ENCODE measurements around the gene LRRC34.

Gene LRRC34

DNA sequence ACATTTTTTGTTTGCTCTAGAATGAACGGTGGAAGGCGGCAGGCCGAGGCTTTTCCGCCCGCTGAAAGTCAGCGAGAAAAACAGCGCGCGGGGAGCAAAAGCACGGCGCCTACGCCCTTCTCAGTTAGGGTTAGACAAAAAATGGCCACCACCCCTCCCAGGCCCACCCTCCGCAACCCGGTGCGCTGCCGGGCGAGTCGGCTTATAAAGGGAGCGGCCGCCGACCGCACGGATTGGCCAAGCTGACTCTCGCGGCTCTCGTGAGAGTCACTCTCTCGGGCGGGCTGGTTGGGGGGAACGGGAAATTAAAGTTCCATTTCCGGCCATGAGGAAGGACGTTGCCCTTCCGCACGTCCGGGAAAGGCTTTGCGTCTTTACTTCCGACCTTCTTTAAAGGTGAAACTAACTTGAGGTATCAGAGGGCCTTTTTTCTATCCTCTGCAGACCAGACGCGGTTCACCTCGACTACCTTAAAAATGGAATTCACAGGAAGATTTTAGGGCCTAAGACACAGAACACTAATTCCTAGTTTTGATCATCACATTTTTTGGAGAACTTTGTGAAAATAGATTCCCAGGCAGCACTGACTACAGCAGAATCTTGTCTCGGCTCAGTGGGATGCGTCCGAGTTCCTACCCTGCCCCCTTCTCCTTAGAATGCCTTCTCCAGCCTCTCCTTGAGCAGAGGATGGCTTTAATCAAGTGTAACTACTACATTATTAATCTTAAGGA is 47.7 kb downstream of the LRRC34 start, which contains the start of gene TERC:
Gene TERC, minus strand, starts transcription at position 179 of the 731 bp plus-strand sequence.
- peak; percentile 98 for DNase-seq

DNA sequence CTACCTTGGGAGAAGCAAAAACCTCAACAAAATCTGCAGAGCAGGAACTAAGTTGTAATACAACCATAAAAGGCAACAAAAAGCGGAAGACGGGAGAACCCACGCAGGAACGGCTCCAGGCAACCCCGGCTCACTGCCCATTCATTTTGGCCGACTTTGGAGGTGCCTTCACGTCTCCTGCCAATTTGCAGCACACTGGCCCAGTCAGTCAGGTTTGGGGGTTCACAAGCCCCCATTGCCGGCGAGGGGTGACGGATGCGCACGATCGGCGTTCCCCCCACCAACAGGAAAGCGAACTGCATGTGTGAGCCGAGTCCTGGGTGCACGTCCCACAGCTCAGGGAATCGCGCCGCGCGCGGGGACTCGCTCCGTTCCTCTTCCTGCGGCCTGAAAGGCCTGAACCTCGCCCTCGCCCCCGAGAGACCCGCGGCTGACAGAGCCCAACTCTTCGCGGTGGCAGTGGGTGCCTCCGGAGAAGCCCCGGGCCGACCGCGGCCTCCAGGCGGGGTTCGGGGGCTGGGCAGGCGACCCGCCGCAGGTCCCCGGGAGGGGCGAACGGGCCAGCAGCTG is 48.3 kb downstream of the LRRC34 start:
- DNase-seq, result peak; percentile 64

DNA sequence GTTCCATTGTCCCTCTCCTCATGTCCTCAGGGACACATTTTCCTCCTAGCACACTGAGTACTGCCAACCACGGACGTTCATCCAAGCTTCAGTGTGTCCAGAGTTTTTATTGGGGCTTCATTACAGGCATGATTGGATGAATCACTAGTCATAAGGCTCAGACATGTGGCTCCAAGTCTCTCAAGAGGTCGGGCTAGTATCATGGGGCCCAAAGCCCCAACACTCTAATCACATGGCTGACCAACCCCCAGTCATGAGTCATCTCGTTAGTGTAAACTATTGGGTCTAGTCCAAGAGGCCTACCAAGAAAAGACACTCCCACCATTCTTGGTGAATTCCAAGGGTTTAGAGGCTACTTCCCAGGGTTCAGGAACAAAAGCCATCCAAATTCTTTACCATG is 52.2 kb downstream of the LRRC34 start:
- DNase-seq, result no peak

DNA sequence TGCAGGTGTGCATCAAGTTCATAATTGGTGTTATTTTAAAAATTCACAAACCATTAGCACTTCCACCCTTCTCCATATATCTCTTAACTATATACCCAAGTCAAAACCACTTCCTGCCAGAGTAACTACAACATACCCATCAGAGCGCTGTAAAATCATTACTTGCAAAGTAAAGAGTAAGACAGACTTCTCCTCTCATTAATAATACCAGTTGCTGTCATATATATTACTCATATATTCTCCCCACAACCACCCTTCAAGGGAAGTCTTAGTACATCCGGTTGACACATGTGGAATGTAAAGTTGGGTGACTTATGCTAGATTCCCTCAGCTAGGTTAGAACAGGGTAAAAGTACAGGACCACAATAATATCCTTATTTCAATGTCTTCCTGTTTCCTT is 53.4 kb downstream of the LRRC34 start:
- DNase-seq, result peak; percentile 72

DNA sequence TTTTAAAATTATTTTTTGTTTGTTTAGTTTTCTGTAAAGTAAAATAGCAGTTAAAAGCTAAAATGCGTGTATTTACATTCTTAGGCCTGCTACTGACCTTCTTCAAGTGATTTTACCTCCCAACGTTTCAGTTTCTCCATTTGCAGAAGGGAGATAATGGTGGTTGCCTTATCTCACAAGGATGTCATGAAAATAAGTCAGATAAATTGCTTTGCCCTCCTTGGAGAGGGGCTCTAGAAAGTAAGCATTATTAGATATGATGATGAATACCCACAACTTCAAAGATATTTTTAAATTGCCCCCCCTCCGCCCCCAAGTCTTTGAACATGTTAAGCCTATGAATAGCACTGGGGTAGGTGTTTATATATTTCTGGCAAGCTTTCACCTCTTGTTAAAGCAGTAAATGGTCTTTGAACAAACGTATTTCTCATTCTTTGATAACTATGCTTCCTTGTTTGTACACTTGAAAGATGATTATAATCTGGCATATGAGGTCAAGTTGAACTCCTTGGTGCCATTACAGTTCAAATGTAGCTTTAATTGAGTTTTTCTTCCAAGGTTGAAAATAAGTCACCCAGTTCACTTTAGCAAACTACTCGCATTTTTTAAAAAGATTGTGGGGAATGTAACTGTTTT is 54.2 kb downstream of the LRRC34 start:
- no peak for DNase-seq

DNA sequence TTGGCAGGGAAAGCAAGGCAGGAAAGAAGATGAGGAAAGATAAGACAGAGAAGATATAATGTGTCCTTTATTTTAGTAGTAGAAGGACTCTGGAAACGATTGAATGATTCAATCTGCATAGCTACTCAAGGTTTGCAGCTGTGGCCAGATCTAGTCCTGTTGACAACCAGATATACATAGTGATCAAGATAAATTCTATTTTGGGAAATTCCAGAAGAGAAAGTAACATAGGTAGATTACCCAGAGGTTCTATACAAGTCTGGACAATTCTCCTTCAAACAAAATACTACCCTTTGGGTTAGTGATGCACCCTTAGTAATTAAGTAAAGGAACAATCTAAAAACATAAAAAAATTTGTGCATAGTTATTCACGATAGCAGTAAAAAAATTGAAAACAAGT is 57.2 kb downstream of the LRRC34 start:
- no peak for DNase-seq

DNA sequence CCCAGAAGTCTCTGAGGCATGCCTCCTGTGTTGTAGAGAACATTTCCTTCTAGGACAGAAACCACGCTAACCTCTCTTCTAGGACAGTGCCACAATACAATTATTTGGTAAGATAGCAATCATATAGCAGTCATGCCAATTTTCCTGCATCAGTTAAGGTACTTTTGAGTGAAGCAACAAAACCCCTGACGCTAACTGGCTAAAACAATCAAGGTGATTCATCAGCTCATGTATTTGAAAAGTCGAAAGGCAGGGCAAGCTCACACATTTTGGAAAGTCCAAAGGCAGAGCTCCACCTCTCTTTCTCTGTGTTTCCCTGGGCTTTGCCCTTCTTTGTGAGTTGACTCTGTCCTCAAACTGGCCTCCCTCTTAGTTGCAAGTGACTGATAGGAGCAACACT is 58.0 kb downstream of the LRRC34 start:
- DNase-seq, result no peak

DNA sequence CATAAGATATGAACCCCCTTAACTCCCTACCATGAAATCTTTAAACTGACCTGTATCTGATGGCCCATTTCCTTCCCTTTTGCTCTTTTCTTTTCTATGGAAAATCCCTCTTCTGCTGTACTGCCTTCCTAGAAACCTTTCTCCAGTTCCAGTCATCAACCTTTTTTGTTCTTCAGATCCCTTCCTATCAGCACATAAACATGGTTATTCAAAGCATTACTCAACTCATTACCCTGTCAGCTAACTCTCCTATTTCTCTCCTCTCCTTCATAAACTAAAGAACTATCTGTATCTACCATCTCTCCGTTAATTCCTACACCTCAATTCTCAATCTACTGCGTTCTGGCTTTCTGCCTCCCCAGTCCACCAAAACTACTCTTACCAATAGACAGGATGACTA is 60.8 kb downstream of the LRRC34 start:
- no peak for DNase-seq

DNA sequence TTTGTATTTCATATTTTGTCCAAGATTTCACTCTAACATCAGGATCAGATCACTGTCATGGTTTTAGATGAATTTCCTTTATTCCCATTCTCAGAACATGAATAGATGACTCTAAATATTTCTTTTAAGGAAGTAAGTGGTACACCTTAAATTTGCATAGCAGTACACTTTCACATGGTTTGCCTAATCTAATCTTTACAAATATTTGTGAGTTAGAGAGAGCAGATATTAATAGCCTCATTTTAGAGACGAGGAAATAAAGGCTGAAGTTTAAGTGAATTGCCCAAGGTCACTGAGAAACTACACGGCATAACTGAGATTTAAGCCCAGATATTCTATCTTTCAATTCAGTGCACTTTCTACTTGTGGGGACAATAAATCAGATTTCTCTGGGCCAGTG is 62.0 kb downstream of the LRRC34 start:
- DNase-seq, result no peak

DNA sequence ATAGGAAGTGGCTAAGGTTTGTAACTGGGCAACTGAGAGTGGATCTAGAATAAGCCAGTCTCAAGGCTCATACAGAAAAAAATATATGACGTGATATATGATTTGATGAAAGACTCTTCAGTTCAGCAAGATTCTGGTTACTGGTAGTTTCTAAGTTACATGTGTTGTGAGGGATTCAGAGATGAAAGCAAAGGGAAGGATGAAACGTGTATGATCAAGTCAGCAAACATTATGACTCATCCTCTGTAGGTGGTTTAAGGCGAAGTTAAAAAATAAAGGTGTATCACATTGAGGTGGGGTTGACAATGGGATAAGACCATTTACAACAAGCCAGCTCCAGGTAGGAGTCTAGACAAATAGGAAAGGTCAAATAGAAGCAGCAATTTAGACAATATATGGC is 64.0 kb downstream of the LRRC34 start:
- DNase-seq, result peak; percentile 35

DNA sequence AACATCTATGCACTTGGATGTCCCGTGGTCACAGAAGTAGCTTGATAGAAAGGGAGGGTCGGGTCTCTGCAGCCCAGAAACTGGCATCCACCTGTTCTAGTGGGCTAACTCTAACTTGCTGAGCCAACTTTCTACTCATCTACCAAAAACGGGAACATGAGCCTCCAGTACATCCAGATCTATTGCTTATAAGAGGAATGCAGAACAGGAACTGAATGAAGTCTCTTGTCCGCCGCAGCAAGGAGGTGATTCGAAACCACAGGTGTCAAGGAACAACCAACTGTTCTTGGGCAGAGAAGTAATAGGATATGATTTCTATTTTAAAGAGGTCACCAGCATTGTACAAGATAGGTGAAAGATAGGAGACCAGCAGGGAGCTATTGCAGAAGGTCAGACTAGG is 65.8 kb downstream of the LRRC34 start:
- no peak for DNase-seq

DNA sequence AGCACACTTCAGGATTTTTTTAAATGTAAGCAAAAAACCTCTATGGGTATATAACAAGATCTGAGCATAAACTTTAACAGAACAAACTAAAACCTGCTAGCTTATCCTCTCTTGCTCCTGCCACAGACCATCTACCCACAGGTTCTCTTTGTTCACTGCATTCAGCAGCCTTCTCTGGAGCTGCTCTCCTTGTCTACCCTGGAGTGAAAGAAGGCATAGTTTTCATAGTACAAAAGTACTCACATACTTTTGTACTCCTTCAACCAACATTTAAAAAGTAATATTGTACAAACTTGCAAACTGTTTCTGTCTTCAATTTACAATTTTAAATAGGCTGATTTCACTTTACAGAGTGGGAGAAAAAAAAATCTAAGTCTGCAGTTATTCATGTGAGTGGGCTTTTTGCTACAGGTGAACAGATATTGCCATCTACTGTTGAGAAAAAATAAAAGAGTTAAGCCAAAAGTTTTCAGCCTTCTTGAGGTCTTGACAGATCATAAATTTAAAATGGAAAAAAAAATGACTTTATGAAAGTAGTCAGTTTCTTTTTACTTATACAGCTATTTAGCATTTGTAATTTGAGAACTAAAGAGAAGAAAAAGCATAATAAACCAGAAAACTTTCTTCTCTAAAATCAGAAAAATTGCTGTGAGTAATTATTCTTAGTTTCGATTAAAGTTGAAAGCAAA is 68.2 kb downstream of the LRRC34 start:
- DNase-seq, result no peak
